Measurements from ENCODE around the gene SDF2L1. TPM values are rescaled to one million over a fixed set of nuclear protein-coding genes. Genes with fewer than 3 reads are reported as not detected.

Gene SDF2L1
- total RNA-seq, 4 donors from 2014 or later: 8.2 to 21.4 (median 19.6) TPM

GRCh38 chr22:21685164-21685513 lies 43.0 kb downstream of the SDF2L1 start:
- TF ChIP-seq POLR2A (IDR thresholded peaks at IDR 0.05): no peak
- TF ChIP-seq, protein P1, sequence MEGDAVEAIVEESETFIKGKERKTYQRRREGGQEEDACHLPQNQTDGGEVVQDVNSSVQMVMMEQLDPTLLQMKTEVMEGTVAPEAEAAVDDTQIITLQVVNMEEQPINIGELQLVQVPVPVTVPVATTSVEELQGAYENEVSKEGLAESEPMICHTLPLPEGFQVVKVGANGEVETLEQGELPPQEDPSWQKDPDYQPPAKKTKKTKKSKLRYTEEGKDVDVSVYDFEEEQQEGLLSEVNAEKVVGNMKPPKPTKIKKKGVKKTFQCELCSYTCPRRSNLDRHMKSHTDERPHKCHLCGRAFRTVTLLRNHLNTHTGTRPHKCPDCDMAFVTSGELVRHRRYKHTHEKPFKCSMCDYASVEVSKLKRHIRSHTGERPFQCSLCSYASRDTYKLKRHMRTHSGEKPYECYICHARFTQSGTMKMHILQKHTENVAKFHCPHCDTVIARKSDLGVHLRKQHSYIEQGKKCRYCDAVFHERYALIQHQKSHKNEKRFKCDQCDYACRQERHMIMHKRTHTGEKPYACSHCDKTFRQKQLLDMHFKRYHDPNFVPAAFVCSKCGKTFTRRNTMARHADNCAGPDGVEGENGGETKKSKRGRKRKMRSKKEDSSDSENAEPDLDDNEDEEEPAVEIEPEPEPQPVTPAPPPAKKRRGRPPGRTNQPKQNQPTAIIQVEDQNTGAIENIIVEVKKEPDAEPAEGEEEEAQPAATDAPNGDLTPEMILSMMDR (IDR thresholded peaks at IDR 0.05): no peak
- intact Hi-C loops (cut with DNase I; ENCODE audit: low total_unique reads): no loop called here
- no peak for DNase-seq (ENCODE audit: low spot score in 2 of 2)
- no peak overlapping the region for H3K4me3 ChIP-seq (ENCODE audit: low read depth, poor library complexity, severe bottlenecking)
- 89 to 92% methylated on average over 7 to 8 of the region's 8 CpGs for WGBS, 2 donors

- TF ChIP-seq POLR2A (IDR thresholded peaks at IDR 0.05): no peak
- TF ChIP-seq, protein P1 (IDR thresholded peaks at IDR 0.05): no peak
- H3K4me3 ChIP-seq (ENCODE audit: low read depth, poor library complexity, severe bottlenecking): no peak overlapping the region
- WGBS, 2 donors: 91 to 95% methylated on average over 8 of the region's 8 CpGs
- no peak for DNase-seq (ENCODE audit: low spot score in 2 of 2)
- intact Hi-C loops (cut with DNase I; ENCODE audit: low total_unique reads): no loop called here
These were observed 44.1 kb downstream of the SDF2L1 start for GRCh38 chr22:21686193-21686608.

GRCh38 chr22:21686634-21687393 lies 44.7 kb downstream of the SDF2L1 start:
- intact Hi-C loops (cut with DNase I; ENCODE audit: low total_unique reads): no loop called here
- TF ChIP-seq, protein P1 (IDR thresholded peaks at IDR 0.05): no peak
- no peak for TF ChIP-seq POLR2A (IDR thresholded peaks at IDR 0.05)
- no peak overlapping the region for H3K4me3 ChIP-seq (ENCODE audit: low read depth, poor library complexity, severe bottlenecking)
- whole genome bisulfite sequencing, 2 donors: 94 to 95% methylated on average over 16 to 21 of the region's 23 CpGs
- no peak for DNase-seq (ENCODE audit: low spot score in 2 of 2)

DNA sequence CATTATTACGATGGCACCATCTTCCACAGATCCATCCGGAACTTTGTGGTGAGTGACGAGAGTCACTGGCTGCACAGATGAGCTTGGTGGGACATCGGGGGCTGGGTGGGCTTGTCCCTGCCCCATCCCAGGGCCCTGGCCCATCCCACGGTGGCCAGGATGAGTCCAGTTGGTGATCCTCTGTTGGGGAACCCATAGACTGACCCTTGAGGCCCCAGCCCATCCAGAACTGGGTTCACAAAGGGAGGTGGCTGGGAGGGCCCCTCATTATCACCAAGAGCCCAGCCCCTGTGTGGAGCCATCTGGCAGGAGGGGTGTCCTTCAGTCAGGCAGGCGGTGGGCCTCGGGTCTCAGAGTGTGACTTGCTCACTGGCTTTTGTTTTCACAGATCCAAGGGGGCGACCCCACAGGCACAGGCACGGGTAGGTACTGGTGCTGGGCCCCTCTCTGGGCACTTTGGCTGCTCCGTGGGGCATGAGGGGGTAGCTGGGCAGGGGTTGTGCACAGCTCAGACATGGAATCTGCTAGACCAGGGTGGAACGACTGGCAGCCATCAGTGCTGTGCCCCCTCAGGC lies 45.7 kb downstream of the SDF2L1 start:
- WGBS, 2 donors: 86 to 91% methylated on average over 5 to 11 of the region's 11 CpGs
- intact Hi-C loops (cut with DNase I; ENCODE audit: low total_unique reads): no loop called here
- no peak for TF ChIP-seq POLR2A (IDR thresholded peaks at IDR 0.05)
- TF ChIP-seq, protein P1 (IDR thresholded peaks at IDR 0.05): no peak
- DNase-seq (ENCODE audit: low spot score in 2 of 2): no peak
- no peak overlapping the region for H3K4me3 ChIP-seq (ENCODE audit: low read depth, poor library complexity, severe bottlenecking)

DNA sequence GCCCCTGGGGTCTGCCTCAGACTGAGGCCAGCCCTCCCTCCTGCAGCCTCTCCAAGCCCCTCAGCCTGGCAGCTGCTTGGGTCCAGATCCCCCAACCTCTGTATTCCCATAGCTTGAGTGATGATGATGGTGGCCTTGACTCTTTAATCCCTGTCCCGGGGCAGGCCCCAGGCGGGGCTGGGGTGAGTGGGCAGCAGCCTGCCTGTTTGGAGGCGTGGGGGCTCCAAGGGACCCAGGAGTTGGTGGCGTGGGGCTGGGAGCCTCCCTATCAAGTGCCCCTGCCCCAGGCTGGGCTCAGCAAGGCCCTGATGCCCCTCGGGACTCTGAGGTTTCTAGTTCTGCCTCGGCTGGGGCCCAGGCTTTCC lies 46.2 kb downstream of the SDF2L1 start:
- no peak for TF ChIP-seq POLR2A (IDR thresholded peaks at IDR 0.05)
- TF ChIP-seq, protein P1 (IDR thresholded peaks at IDR 0.05): no peak
- H3K4me3 ChIP-seq (ENCODE audit: low read depth, poor library complexity, severe bottlenecking): no peak overlapping the region
- no peak for DNase-seq (ENCODE audit: low spot score in 2 of 2)
- 92 to 95% methylated on average over 5 to 6 of the region's 6 CpGs for WGBS, 2 donors
- intact Hi-C loops (cut with DNase I; ENCODE audit: low total_unique reads): no loop called here
